Dermis blood vessel endothelial cell (primary cell): ENCODE data around the gene ACTBL2. TPM values are rescaled to one million over a fixed set of nuclear protein-coding genes. Genes with fewer than 3 reads are reported as not detected.

Source experiments
- DNase-seq: peaks from one replicate; pipeline ENCODE4 v3.0.0; 2010
- total RNA-seq: library from RNA; depleted of rRNA; stranded (reverse); fragments of >200 nt; gene quantifications from 2 replicates; pipeline ENCODE4 v1.2.3, GENCODE V29; 2014

ACTBL2 gene
- total RNA-seq, 1 donor from 2014 or later: 0.17 TPM

DNA sequence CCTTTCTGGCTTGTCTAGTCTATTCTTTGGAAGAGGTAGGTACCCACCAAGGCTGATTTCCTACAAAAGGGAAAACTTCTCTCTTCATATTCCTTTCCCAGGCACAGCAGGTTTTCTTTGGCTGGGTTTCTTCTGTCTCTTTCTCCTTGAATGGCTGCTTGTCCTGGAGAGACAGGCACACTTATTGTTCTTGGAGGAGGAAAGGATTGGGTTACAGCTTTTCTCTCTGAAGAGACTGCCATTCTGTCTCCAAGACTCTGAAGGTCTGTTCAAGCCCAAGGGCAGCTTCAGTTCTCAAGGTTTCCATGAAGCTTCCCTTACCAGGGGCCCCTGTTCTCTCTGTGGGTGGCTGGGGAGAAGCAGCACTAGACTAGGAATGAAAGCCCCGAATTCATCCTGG, 33.9 kb downstream of the ACTBL2 start:
- DNase-seq: no peak

DNA sequence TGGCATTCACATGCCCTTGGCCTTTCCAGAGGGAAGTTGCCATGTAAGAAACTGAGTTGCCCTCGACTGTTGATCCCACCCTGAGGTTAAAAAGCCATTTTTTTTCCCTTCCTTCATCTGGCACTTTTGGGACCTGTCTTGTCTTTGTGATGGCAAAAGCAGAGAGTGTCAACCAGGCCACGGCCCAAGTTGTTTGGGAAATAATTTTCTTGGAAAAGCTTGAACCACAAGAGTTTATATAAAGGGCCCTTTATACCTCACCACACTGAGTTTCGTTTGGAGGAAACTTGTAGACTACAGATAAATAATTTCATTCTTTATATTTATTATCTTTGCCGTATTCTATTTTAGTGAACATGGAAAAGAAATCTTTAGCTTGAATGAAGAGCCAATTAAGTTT, 34.3 kb downstream of the ACTBL2 start:
- no peak for DNase-seq

DNA sequence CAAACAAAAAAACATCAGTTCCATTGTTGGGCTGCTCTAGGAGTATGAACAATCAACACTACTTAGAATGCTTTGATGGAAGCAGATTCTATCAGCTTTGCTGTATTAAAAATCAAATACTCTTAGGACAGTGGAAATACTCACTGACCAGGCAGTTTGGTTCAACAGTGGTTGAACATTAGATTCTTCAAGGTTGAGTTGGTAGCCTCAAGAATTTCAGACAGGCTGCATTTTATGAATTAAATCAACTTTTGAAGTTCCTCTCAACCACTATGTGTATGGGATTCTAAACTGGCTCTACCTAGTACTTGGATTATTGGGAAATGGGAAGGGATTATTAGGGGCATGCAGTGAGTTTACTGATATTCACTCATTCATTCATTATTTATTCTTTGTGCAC, 35.0 kb downstream of the ACTBL2 start:
- DNase-seq: no peak

DNA sequence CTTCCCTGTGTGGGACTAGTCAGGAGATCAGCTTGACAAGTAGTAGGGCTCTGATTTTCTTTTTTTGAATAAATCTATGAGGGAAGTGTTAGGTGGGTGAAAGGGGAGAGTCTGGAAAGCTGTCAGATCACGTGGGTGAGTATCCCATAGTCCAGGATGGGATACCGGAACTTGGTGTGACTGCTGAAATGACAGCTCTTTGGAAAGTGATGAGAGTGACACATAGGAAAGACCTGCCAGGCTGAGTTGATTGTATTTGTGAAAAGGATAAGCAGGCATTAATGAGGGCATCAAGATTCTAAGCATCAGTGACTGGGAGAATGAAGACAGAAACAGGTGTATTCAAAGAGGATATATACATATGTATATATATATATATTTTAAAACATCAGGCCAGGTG, 35.6 kb downstream of the ACTBL2 start:
- DNase-seq: no peak

DNA sequence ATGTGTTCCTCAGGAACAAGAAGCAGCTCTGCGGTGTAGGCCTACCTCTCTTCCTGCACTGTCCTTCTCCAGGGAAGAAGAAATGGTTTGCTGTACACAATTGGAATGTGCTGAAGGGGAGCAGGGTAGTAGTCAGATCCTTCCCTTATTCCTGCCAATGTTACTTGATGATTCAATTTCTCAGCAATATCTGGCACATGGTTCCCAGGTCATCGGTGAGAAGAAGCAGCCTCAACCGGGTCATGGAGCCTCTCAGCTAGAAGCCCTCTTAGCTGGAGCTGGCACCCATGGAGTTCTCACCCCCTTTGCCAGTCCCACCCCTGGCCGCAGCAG, 36.9 kb downstream of the ACTBL2 start:
- DNase-seq: no peak

DNA sequence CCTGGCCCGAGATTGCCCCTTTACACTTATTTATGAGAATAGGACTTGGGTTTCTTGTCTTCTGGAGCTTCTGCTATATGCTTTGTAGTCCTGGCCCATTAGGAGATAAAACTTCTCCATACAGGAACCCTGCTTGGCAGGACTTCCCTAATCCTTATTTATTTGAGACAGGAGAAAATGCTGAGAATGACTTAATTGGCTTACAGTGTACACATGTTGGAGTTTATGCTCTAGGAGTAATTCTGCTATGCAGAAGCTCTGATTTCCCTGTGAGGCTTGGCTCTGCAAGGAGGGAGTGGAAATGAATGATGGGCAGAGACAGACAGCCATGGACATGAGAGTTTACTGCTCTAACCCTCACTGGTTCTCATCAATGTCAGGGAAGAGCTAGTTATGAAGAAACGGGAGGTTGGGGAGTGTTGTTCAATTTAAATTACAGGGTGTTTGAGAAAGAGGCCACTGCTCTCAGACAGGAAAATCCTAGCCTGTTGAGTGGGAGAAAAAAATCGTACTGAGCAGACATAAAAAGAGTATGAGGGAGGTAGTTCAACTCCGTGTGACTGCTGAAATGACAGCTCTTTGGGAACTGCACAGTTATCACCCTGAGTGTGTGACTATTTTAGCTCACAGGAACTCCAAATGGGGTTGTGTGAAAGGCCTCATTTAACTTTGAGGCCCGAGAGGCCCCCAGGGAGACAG, 37.5 kb downstream of the ACTBL2 start:
- no peak for DNase-seq

DNA sequence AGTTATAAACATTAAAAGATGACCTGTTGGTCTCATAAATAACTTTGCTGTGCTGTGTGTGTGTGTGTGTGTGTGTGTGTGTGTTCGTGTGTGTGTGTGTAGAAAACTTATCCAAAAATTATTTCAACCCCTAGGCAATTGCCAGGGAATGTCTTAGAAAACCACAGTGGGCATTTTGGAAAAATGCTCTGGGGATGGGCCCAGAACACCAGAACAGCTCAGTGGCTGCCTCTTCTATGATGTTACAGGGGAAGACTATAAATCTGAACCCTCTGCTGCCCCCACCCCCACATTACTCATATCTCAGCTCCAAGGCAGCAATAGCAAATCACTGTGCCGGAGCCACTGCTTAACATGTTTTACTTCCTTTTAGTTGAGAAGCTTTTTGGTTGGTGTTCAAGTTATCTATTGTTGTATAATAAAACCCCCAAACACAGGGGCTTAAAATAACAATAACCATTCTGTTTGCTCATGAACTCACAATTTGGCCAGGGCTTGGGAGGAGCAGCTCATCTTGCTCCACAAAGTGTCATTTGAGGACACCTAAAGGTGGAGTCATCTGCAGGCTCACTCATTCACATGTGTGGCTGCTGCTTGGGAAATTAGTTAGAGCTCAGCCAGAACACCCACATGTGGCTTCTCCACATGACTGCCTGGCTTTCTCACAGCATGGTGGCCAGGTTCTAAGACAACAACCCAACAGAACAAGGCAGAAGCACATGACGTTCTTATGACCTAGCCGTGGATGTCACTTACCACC, 40.4 kb downstream of the ACTBL2 start:
- peak; percentile 70 for DNase-seq

DNA sequence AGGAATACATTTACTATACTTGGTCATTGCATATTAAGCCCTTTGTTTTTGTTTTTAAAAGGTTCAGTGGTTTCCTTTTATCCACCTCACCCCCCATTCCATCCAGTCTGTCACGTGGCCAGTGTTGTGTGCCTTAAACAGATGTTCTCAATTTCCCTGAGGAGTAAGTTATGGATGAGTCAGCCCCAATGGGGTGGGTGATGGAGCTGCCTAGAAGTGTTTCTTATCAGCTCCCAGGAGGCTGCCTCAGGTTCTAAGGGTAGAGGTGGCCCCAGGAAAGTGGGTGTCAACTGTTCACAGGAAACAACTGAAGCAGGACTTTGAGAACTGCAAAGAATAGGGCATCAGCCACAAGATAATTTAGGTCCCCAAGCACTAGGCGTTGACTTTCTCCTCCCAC, 41.1 kb downstream of the ACTBL2 start:
- peak; percentile 89 for DNase-seq

DNA sequence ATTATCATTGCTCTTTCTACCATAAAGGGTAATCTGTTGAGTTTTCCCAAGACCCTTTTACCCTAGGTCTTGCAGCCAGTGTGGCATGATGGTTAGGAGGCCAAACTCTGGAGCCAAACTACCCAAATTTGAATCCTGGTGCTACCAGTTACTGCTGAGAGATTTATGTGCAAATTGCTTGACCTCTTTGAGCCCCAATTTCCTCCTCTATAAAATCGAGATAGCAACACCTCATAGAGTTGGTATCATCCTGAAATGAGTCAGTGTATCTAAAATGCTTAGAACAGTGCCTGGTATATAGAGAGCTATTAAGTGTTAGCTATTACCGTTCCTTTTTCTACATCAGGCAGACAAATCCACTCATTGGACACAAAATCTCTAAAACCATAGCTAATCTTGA, 43.0 kb downstream of the ACTBL2 start:
- DNase-seq: peak; percentile 11

DNA sequence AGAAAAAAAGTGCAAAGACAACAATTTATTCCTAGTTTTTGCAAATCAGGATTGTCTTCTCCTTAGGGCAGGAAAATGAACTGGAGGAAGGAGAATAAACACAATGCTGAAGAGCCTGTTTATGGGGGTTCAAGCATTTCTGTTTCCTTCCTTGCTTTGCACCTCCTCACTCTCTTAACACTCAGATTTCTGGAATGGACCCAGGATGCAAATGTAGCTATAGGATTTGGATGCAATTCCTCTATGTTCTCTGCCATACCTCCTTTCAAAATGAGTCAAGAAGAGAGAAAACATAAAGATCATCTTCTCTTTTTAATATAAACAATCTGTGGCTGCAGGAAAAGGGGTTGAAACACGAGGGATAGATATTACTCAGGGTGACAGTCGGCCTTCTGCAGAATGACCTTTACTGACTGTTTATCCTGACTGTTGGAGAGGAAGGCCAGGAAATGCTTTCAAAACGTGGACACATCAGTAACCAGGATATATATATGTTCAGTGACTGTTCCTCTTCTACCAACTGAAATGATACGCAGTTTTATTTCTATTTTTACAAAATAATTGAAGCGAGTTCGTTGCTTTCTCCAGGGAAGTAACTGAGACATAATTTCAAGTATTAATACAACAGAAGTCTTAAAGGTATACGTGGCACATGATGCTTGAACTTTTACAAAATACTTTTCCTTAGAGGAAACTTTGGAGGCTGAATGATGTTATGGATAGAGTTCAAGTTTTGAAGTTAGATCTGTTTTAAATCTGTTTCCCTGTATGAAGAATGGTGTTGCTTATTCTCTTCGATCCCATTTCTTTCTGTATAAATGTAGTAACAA, 44.4 kb downstream of the ACTBL2 start:
- DNase-seq: peak; percentile 79

DNA sequence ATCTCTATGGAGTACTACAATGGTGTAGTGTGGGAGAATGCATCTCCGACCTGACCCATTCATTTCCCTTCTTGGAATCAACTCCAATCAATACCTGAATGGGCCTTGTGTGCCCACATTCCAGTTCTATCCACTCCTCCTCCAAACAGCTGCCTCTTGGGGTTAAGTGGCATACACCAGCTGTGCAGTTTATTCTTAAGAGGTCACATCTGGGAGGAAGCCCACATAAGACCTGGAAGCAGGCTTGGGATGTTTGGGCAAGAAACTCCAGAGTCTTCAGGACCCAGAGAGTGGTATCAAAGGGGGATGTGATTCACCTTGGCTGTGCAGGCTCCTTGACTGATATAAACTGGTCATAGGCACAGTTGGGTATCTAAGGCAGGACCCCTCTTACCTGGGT, 46.0 kb downstream of the ACTBL2 start:
- DNase-seq: peak; percentile 90

DNA sequence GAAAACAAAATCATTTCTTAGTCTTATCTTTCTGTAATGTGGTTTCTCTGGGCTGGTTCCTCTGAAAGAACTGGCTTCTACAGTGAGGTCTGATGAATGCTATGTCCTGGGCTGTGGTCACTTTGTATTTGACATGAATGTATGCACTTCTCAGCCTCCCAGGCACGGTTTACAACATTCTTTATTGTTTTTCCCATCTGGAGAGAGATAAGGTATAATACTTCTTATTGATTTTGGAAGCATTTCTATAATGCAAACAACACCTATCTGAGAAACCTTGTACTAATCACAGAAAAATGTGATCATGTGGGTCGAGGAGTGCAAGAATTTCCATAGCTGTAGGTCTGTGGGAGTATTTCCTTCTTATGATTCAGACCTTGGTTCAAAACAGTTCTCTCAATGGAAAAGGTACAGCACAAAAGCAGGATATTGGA, 46.9 kb downstream of the ACTBL2 start:
- peak; percentile 95 for DNase-seq

DNA sequence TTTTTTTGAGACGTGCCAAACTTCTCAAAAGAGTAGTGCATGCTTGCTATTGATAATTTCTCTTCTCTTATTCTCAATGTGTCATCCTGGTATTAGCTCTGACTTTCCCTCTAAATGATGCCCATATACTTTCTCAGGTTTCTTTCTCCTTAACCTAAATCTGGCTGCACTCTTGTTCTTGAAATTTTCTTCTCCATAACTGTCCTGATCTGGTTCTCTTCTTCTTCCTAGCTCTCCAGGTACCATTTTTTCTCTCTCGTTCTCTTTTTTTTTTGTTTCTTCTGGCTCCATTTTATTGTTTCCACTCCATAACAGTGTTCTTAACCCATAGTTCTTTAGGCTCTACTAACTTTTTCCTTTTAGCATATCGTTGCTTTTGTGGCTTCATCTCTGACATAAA, 47.9 kb downstream of the ACTBL2 start:
- DNase-seq: no peak

DNA sequence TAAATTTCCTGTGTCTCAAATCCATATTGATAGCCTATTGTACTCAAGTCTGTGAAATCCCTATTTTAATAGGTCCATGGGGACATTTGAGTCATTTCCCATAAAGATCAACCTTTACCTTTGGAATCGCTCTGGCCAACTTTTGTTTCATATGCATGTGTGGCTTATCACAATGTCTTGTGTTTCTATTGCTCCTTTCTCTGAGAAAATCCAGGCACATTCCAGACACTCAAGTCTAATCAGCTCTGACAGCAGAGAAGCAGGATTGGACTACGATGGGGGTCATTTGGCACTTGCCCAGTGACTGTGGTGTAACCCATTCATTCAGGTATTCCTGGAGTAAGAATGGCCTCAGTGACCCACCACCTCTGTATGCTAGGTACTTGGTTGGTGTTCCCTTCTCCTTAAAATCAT, 48.4 kb downstream of the ACTBL2 start:
- peak; percentile 95 for DNase-seq

DNA sequence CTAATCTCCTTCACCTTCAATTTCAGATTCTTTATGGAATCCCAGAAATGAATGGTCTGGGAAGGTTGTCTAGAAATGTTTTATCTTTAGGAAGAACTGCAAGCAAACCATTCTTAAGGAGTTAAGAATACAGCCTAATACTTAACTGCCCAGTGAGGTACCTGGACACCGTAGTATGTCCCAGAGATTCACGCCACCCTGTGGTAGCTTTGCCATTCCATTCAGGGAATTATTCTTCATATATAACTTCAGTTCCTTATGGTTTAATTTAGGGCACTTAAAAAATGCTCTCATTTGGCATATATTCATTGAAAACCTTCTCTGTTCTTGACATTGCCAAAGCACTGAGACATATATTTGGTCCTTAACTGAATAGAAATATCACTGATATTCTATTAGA, 49.7 kb downstream of the ACTBL2 start:
- DNase-seq: peak; percentile 52

DNA sequence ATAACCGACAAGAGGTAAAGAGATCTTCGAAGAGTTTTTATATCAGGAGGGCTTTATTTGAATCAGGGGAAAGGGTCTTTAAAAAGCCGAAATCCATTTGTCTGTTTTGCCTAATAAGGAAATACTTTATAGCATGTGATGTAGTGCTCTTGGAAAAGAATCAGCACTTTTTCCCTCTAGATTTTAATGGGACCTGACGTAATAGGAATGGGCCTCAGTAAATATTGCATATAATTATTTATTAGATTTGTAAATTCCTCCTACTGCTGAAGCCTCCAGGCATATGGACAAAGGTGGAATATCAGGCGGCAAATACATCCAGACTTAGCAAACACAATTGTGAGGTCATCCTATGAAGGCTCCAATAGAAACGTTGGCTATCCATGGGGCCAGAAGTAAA, 50.9 kb downstream of the ACTBL2 start:
- DNase-seq: no peak
